ENCODE measurements around the gene RRP15.

Gene RRP15

GRCh38 chr1:218284917-218285635, at the start of gene RRP15:
Gene RRP15 (plus strand): TSS chr1:218285293. CDS start chr1:218285317, 24 bp downstream.
- DNase-seq = peak; percentile 93

- no peak for DNase-seq
Measured at GRCh38 chr1:218242171-218242570, 42.9 kb upstream of the RRP15 start.

- DNase-seq = no peak
Measured at GRCh38 chr1:218247339-218247738, 37.8 kb upstream of the RRP15 start.

GRCh38 chr1:218249338-218250140, 35.6 kb upstream of the RRP15 start:
- no peak for DNase-seq

GRCh38 chr1:218250492-218250891, 34.6 kb upstream of the RRP15 start:
- no peak for DNase-seq

GRCh38 chr1:218254296-218254946, 30.7 kb upstream of the RRP15 start:
- no peak for DNase-seq

- DNase-seq = no peak
Measured at GRCh38 chr1:218255090-218255489, 30.0 kb upstream of the RRP15 start.

GRCh38 chr1:218257371-218257770, 27.7 kb upstream of the RRP15 start:
- DNase-seq = no peak

- DNase-seq = no peak
Measured at GRCh38 chr1:218257971-218258370, 27.1 kb upstream of the RRP15 start.

GRCh38 chr1:218259339-218259738, 25.8 kb upstream of the RRP15 start:
- DNase-seq = no peak

- DNase-seq = no peak
Measured at GRCh38 chr1:218259800-218260199, 25.3 kb upstream of the RRP15 start.

GRCh38 chr1:218262259-218262658, 22.8 kb upstream of the RRP15 start:
- no peak for DNase-seq

GRCh38 chr1:218266356-218266755, 18.7 kb upstream of the RRP15 start:
- DNase-seq = no peak

- DNase-seq = no peak
Measured at GRCh38 chr1:218272366-218272765, 12.7 kb upstream of the RRP15 start.

GRCh38 chr1:218273762-218274479, 11.2 kb upstream of the RRP15 start:
- DNase-seq = no peak

- no peak for DNase-seq
Measured at GRCh38 chr1:218274511-218274910, 10.6 kb upstream of the RRP15 start.

- DNase-seq = no peak
Measured at GRCh38 chr1:218275823-218276222, 9.3 kb upstream of the RRP15 start.

GRCh38 chr1:218281285-218281684, 3.8 kb upstream of the RRP15 start:
- DNase-seq = no peak

- DNase-seq = no peak
Measured at GRCh38 chr1:218284377-218284916, 646 bp upstream of the RRP15 start.

- no peak for DNase-seq
Measured at GRCh38 chr1:218292515-218292914, 7.4 kb downstream of the RRP15 start.

- DNase-seq = no peak
Measured at GRCh38 chr1:218294546-218294945, 9.5 kb downstream of the RRP15 start.

GRCh38 chr1:218296162-218296561, 11.1 kb downstream of the RRP15 start:
- DNase-seq = no peak

GRCh38 chr1:218297461-218297860, 12.4 kb downstream of the RRP15 start:
- no peak for DNase-seq
